GM19452 (cell line): ENCODE measurements around the gene PSMD14.

ENCODE experiments used
- ATAC-seq: cut with Tn5 transposase; IDR thresholded peaks from one replicate; pipeline ENCODE4 v1.9.1; 2021; ENCODE audit not compliant: unreplicated experiment

PSMD14 gene

DNA sequence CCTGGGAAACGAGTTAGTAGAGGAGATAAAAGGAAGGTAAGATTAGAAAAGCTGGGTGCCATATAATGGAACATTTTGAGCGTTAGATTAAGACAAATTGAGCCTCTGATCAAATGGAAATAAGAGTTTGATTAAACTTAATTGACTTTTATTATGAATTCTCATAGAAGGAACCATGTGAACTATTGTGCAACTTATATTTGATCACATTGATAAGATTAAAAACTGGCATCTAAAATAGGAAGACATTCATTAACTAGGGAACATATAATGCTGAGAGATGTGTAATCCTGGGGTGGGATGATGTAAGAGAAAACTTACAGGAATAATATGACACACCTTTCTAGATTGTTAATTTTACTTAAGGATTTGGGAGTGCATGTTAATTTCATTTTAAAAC, 130.4 kb downstream of the PSMD14 start:
- no peak for ATAC-seq

- no peak for ATAC-seq
Measured at GRCh38 chr2:161445097-161445496, 136.9 kb downstream of the PSMD14 start.

- no peak for ATAC-seq
Measured at GRCh38 chr2:161448431-161448830, 140.2 kb downstream of the PSMD14 start.
